Thyroid gland (tissue), 4 donors: ENCODE results near the gene CREBRF.

Experiments
- POLR2A ChIP-seq, 2 donors: fragments of 450-650 bp; IDR thresholded peaks; one replicate each; pipeline ENCODE4 v1.6.1; 2017; ENCODE audit warnings: antibody characterized with exemption in 2 of 2, mild to moderate bottlenecking in 2 of 2, moderate library complexity in 1 of 2
- TF ChIP-seq, protein P1 (sequence below), 6 experiments: fragments of 200-600 bp in 3 of 6; fragments of 450-650 bp in 3 of 6; sonication (generic) in 3 of 6; IDR thresholded peaks; one replicate each; pipeline ENCODE4 v1.5.1; 2016 to 2019; ENCODE audit warnings: antibody characterized with exemption in 6 of 6, mild to moderate bottlenecking in 2 of 6, inconsistent platforms in 1 of 6, moderate library complexity in 1 of 6

DNA sequence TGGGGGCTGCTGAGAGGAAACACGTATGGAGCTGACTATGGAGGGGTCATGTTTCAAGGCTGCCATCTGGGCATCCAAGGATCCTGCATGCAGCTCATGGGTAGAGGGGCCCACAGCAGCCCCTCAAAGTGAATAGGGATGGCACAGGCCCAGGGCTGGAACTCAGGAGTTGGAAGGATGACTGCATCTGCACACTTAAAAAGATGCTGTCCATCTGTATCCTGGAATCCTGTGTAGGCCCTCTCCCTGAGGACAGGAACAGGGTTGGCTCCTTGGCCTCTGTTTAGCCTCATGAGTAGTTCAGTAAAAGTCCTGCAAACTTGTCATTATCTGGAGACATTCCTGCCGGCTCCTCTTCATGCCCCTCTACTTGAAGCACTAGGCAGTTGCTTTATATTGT lies 92.2 kb downstream of the CREBRF start:
- TF ChIP-seq POLR2A (IDR thresholded peaks at IDR 0.05): no peak
- TF ChIP-seq, protein P1, sequence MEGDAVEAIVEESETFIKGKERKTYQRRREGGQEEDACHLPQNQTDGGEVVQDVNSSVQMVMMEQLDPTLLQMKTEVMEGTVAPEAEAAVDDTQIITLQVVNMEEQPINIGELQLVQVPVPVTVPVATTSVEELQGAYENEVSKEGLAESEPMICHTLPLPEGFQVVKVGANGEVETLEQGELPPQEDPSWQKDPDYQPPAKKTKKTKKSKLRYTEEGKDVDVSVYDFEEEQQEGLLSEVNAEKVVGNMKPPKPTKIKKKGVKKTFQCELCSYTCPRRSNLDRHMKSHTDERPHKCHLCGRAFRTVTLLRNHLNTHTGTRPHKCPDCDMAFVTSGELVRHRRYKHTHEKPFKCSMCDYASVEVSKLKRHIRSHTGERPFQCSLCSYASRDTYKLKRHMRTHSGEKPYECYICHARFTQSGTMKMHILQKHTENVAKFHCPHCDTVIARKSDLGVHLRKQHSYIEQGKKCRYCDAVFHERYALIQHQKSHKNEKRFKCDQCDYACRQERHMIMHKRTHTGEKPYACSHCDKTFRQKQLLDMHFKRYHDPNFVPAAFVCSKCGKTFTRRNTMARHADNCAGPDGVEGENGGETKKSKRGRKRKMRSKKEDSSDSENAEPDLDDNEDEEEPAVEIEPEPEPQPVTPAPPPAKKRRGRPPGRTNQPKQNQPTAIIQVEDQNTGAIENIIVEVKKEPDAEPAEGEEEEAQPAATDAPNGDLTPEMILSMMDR (IDR thresholded peaks at IDR 0.05): no peak
